Chondrocyte (in vitro differentiated cells): ENCODE measurements around the gene FAM209A. TPM values are rescaled to one million over a fixed set of nuclear protein-coding genes. Genes with fewer than 3 reads are reported as not detected.

Source experiments
- DNase-seq: peaks from one replicate; pipeline ENCODE4 v3.0.0; 2021; ENCODE audit warnings: mixed read lengths, low spot score
- H3K27ac Mint-ChIP-seq: one replicate; pipeline ENCODE4 v1.8.0; 2021; ENCODE audit warnings: mild to moderate bottlenecking, moderate library complexity, mixed read lengths; ENCODE audit not compliant: unreplicated experiment
- H3K27me3 Mint-ChIP-seq: 2 replicates; pipeline ENCODE4 v1.8.0; 2021; ENCODE audit warnings: low read depth, mixed read lengths
- H3K36me3 Mint-ChIP-seq: 2 replicates; pipeline ENCODE4 v1.8.0; 2021; ENCODE audit warnings: low read depth, mixed read lengths
- H3K4me1 Mint-ChIP-seq: 2 replicates; pipeline ENCODE4 v1.8.0; 2021; ENCODE audit warnings: low read depth, mild to moderate bottlenecking, mixed read lengths
- H3K4me3 Mint-ChIP-seq: one replicate; pipeline ENCODE4 v1.8.0; 2021; ENCODE audit warnings: mild to moderate bottlenecking, moderate library complexity, mixed read lengths; ENCODE audit not compliant: unreplicated experiment
- H3K9me3 Mint-ChIP-seq: 2 replicates; pipeline ENCODE4 v1.8.0; 2021; ENCODE audit warnings: low read depth, mixed read lengths
- CTCF ChIP-seq: fragments of 200-600 bp; sonication (generic); IDR thresholded peaks from 2 replicates; pipeline ENCODE4 v1.5.0; 2021; ENCODE audit warnings: antibody characterized with exemption, mild to moderate bottlenecking, moderate library complexity
- total RNA-seq: library from RNA; stranded (reverse); gene quantifications from 3 replicates; pipeline ENCODE4 v1.2.1, GENCODE V29; 2021

FAM209A gene
- total RNA-seq, 1 donor from 2014 or later = 0.55 TPM

DNA sequence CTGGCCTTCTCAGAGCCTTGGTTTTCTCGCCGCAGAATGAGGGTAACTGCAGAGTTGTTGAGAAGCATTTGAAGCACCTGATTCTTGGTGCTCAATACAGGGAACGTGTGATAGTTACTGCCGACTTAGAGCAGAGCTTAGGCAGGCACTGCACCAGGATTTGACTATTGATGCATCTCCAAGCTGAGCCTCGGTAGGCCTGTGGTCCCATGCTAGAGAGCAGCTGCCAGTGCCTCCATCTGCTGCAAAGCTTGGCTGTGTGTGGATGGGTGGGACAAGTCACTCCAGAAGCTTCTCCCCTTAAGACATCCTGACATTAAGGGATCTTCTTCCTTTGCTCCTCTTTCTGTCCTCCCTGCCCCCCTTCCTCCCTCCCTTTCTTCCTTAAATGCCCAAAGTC is 49.4 kb downstream of the FAM209A start:
- TF ChIP-seq CTCF = no peak
- DNase-seq = peak; percentile 35
- Mint-ChIP-seq H3K4me1 (no peaks in the 10 kb centered on the region), H3K36me3 (no peaks in the 10 kb centered on the region), H3K4me3 (no peak overlapping the region), H3K27me3 (peaks cover 4% of the 10 kb centered on the region), H3K27ac (no peak overlapping the region), H3K9me3 (peaks cover 3% of the 10 kb centered on the region)

- peak; percentile 58 for DNase-seq
- Mint-ChIP-seq H3K27ac (no peak overlapping the region), H3K4me3 (no peak overlapping the region), H3K36me3 (no peaks in the 10 kb centered on the region), H3K9me3 (peaks cover 3% of the 10 kb centered on the region), H3K4me1 (no peaks in the 10 kb centered on the region), H3K27me3 (peaks cover 4% of the 10 kb centered on the region)
- no peak for TF ChIP-seq CTCF
Measured at GRCh38 chr20:56574531-56575142, 50.1 kb downstream of the FAM209A start.

DNA sequence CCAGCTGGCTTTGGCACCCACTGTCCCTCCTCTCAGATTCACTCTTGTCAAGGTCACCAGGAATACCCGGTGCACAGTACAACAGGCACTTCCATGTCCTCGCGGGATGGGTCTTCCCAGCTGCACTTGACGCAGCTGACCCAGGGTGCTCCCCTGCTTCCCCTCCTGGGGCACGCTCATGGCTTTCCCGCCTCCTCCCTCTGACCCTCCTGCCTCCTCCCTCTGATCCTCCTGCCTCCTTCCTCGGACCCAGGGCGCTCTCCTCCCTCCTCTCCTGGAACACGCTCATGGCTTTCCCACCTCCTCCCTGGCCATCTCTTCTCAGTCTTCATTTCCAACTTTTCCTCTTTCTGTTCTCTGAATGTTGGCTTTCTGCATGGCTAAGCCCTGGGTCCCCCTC is 50.6 kb downstream of the FAM209A start:
- Mint-ChIP-seq H3K4me1 (no peaks in the 10 kb centered on the region), H3K9me3 (peaks cover 3% of the 10 kb centered on the region), H3K27ac (no peak overlapping the region), H3K4me3 (no peak overlapping the region), H3K27me3 (peaks cover 4% of the 10 kb centered on the region), H3K36me3 (no peaks in the 10 kb centered on the region)
- TF ChIP-seq CTCF = no peak
- DNase-seq = peak; percentile 56

Other genes with a start within 250 kb of the FAM209A start
- 32.2 to 44.0 TPM (median 32.6 TPM) in 3 replicates for gene FAM210B, start 165.8 kb upstream of the FAM209A start, total RNA-seq
- 8.7 to 10.5 TPM (median 9.6 TPM) in 3 replicates for gene AURKA, start 132.5 kb upstream of the FAM209A start, total RNA-seq
- 23.7 to 33.1 TPM (median 26.0 TPM) in 3 replicates for gene CSTF1, start 132.1 kb upstream of the FAM209A start, total RNA-seq
- 0.10 to 0.39 TPM in 2 of 3 replicates, not detected in the other for gene CASS4, start 112.5 kb upstream of the FAM209A start, total RNA-seq
- gene RTF2, start 56.1 kb upstream of the FAM209A start, total RNA-seq = 61.2 to 79.3 TPM (median 64.7 TPM) in 3 replicates
- gene FAM209B, start 8.5 kb downstream of the FAM209A start, total RNA-seq = not detected in 3 replicates
- 4.8 to 36.2 TPM (median 5.2 TPM) in 3 replicates for gene TFAP2C, start 104.6 kb downstream of the FAM209A start, total RNA-seq